DMS79 treated with DMSO at 0.1 percent for 48 hours (cell line): ENCODE results near the gene KCTD1.

Source experiments
- DNase-seq: peaks from one replicate; lab custom pipeline; 2025; lab: John Stamatoyannopoulos, UW

Gene KCTD1

GRCh38 chr18:26548415-26549262, at the start of gene KCTD1:
KCTD1 (minus strand) TSS chr18:26548553; CDS start chr18:26548536, 17 bp downstream.
- peak; percentile 65 for DNase-seq

- no peak for DNase-seq
Measured at GRCh38 chr18:26593365-26594320, 45.3 kb upstream of the KCTD1 start.

- DNase-seq, result no peak
Measured at GRCh38 chr18:26584745-26585144, 36.4 kb upstream of the KCTD1 start.

- DNase-seq, result no peak
Measured at GRCh38 chr18:26579941-26580618, 31.7 kb upstream of the KCTD1 start.

GRCh38 chr18:26575865-26576217, 27.5 kb upstream of the KCTD1 start:
- no peak for DNase-seq

GRCh38 chr18:26574958-26575864, 26.9 kb upstream of the KCTD1 start:
- peak; percentile 39 for DNase-seq

GRCh38 chr18:26568926-26569665, 20.7 kb upstream of the KCTD1 start:
- DNase-seq, result no peak

- DNase-seq, result no peak
Measured at GRCh38 chr18:26568513-26568912, 20.2 kb upstream of the KCTD1 start.

- no peak for DNase-seq
Measured at GRCh38 chr18:26566874-26567555, 18.7 kb upstream of the KCTD1 start.

- DNase-seq, result no peak
Measured at GRCh38 chr18:26565514-26565913, 17.2 kb upstream of the KCTD1 start.

- DNase-seq, result no peak
Measured at GRCh38 chr18:26563024-26563423, 14.7 kb upstream of the KCTD1 start.

GRCh38 chr18:26562568-26562967, 14.2 kb upstream of the KCTD1 start:
- DNase-seq, result no peak

- no peak for DNase-seq
Measured at GRCh38 chr18:26561769-26562168, 13.4 kb upstream of the KCTD1 start.

GRCh38 chr18:26556573-26556972, 8.2 kb upstream of the KCTD1 start:
- DNase-seq, result no peak

- DNase-seq, result no peak
Measured at GRCh38 chr18:26555804-26556553, 7.6 kb upstream of the KCTD1 start.

- DNase-seq, result no peak
Measured at GRCh38 chr18:26553943-26554342, 5.6 kb upstream of the KCTD1 start.

- DNase-seq, result no peak
Measured at GRCh38 chr18:26551695-26552081, 3.3 kb upstream of the KCTD1 start.

GRCh38 chr18:26550998-26551694, 2.8 kb upstream of the KCTD1 start:
- DNase-seq, result no peak
